GM13976 (cell line): ENCODE data around the gene STXBP5.

Source experiments
- DNase-seq: peaks from one replicate; pipeline ENCODE4 v3.0.0; 2012; ENCODE audit warnings: low spot score
- in situ Hi-C: fragments of 300-500 bp; cut with MboI; formaldehyde crosslinking; loops from one replicate; pipeline ENCODE4 v1.12.0; 2022; ENCODE audit warnings: low sequenced_read_pairs, mixed read lengths, inconsistent platforms; ENCODE audit not compliant: unreplicated experiment
- TF ChIP-seq, protein P1 (sequence below): IDR thresholded peaks from 2 replicates; pipeline ENCODE4 v1.5.1; 2012; ENCODE audit warnings: borderline replicate concordance, mild to moderate bottlenecking; ENCODE audit not compliant: insufficient read depth; ENCODE audit errors: extremely low read depth, missing control alignments, control extremely low read depth

Gene STXBP5

DNA sequence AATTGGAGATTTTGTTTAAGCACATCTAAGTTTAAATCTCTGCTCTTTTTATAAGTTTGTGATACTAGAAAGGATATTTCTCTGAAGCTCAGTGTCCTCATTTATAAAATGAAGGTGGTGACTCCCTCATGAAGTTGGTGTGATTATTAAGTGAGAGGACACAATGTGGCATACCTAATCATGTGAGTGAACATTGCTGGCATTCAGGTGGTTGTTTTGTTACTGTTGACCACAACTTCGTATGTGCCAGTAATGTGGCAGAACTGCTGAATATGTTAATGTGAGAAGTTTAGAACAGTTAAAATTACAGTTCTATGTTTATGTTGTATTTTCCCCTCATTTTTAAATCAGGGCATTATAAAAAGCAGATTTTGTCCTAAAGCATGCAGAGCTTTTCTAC lies 127.2 kb downstream of the STXBP5 start:
- TF ChIP-seq, protein P1, sequence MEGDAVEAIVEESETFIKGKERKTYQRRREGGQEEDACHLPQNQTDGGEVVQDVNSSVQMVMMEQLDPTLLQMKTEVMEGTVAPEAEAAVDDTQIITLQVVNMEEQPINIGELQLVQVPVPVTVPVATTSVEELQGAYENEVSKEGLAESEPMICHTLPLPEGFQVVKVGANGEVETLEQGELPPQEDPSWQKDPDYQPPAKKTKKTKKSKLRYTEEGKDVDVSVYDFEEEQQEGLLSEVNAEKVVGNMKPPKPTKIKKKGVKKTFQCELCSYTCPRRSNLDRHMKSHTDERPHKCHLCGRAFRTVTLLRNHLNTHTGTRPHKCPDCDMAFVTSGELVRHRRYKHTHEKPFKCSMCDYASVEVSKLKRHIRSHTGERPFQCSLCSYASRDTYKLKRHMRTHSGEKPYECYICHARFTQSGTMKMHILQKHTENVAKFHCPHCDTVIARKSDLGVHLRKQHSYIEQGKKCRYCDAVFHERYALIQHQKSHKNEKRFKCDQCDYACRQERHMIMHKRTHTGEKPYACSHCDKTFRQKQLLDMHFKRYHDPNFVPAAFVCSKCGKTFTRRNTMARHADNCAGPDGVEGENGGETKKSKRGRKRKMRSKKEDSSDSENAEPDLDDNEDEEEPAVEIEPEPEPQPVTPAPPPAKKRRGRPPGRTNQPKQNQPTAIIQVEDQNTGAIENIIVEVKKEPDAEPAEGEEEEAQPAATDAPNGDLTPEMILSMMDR: no peak
- in situ Hi-C loops: no loop called here

DNA sequence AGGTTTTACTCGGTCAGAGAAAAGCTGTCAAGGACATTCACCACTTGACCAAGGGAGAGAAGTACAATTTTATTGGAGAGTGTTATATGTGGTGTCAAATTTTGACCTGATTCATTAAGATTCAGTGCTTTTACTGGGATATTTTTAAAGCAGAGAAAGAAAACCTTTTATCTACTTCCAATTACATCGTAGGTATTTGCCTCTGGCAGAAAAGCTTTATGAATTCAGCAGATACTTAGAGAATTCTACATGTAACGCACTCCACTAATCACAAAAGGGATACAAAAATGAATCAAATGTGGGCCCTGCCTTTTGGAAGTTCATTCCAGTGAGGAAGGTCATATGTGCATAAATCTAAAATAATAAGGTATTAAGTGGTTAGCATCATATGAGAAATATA lies 133.7 kb downstream of the STXBP5 start:
- TF ChIP-seq, protein P1: no peak
- DNase-seq: no peak
- in situ Hi-C loops: no loop called here

More for the DNA sequence above, 127.2 kb downstream of the STXBP5 start:
- no peak for DNase-seq

DNA sequence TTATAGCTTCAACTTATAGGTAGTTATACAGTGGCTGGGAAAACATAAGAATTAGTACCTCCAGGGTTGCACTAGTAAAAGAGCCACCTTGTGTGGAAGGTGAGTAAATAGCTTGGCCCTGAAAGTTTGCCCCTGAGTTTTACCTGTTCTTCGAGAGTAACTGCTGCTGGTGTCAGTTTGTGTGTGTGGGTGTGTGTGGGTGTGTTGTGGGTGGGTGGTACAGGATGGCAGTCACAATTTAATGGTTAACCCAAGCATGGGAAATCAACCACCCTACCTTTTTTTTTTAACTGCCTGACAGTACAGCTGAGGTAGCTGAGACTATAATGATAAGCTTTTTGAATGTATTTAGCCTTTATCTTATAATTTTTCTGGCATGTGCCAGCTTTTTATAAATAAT lies 137.3 kb downstream of the STXBP5 start:
- in situ Hi-C loops: no loop called here
- DNase-seq: no peak

DNA sequence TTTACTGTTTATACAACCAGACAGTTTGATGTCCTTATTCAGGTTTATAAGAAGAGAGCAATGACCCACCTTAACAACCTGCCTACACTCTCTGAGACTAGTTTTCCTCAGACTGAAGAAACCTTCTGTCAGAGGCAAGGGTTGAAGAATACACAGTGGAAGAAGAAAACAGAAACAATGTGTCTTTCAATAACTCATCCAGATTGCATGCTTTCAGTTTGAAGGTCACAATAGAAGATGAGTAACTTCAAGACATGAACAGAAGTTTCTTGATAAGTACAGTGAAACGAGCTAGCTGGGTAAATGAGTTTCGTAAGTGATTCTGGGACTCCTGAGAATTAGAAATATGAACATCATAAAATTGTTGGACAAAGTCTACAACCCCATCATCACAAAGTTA lies 141.7 kb downstream of the STXBP5 start:
- DNase-seq: no peak
- in situ Hi-C loops: no loop called here
- TF ChIP-seq, protein P1: no peak

More for the DNA sequence above, 137.3 kb downstream of the STXBP5 start:
- TF ChIP-seq, protein P1: no peak

DNA sequence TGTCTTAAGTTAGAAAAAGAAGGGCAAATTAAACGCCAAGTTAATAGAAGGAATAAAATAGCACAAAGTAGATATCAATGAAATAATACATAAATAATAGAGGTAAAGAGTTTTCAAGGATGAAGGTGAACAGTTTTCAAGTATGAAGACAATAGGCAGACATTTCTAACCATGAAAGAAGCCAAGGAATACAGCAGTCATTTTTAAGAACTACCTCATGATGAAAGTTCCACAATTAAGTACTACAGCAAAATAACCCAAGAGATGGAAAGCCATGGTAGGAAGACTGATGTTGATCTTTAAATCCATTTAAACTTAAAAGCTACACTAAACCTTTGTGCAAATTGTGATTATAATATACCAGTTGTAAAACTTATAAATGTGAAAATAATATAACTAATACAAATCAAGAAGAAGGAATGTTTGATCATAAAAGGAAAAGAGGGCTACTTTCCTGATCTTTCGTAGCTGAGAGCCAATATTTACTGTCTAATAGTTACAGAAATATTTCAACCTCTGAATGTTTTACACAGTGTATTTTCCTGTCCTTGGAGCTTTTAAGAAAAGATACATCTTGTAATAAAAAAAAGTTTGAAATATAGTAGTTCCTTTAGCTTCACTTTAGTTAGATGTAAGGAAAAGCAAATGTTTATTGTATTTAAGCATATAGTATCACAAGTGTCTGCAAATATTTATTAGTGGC lies 143.1 kb downstream of the STXBP5 start:
- in situ Hi-C loops: no loop called here

DNA sequence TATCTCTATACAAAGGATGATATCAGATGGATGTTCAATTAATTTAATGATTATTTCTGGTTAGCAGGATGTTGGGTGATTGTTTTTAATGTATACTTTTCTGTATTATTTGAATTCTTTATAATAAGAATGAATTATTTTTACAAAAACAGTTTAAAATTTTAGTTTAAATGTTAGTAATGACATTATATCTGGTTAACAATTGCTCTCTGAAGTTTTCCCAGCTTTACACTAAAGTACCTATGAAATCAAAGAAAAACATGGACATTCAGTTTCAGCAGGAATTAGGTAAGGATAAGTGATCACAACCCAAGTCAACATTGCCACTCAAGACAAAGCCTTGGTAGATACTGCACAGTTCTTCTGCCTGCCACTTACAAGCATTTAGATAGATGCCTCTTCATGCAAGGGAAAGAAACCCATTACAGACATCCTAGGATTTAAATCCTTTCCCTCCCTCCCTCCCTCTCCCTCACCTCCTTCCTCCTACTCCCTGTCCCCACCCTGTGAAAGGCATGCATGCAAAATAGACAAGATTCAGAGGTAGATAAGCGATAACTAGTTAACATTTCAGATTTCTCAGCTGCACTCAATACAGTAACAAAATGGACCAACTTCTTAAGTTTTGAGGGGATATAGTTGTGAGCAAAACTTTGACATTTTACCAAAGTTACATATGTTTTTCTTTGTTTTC lies 143.8 kb downstream of the STXBP5 start:
- in situ Hi-C loops: no loop called here
- no peak for DNase-seq
- TF ChIP-seq, protein P1: no peak

More for the DNA sequence above, 143.1 kb downstream of the STXBP5 start:
- no peak for DNase-seq
- TF ChIP-seq, protein P1: no peak
